GM10266 (cell line): ENCODE results near the gene NMT2.

Experiments
- DNase-seq: peaks from one replicate; pipeline ENCODE4 v3.0.0; 2012; ENCODE audit errors: extremely low spot score
- TF ChIP-seq, protein P1 (sequence below): IDR thresholded peaks from 2 replicates; pipeline ENCODE4 v1.5.1; 2012; ENCODE audit warnings: mild to moderate bottlenecking, low read depth; ENCODE audit not compliant: control insufficient read depth, insufficient read depth; ENCODE audit errors: missing control alignments

Gene NMT2

GRCh38 chr10:15152556-15152955, 15.9 kb downstream of the NMT2 start:
- no peak for DNase-seq
- TF ChIP-seq, protein P1, sequence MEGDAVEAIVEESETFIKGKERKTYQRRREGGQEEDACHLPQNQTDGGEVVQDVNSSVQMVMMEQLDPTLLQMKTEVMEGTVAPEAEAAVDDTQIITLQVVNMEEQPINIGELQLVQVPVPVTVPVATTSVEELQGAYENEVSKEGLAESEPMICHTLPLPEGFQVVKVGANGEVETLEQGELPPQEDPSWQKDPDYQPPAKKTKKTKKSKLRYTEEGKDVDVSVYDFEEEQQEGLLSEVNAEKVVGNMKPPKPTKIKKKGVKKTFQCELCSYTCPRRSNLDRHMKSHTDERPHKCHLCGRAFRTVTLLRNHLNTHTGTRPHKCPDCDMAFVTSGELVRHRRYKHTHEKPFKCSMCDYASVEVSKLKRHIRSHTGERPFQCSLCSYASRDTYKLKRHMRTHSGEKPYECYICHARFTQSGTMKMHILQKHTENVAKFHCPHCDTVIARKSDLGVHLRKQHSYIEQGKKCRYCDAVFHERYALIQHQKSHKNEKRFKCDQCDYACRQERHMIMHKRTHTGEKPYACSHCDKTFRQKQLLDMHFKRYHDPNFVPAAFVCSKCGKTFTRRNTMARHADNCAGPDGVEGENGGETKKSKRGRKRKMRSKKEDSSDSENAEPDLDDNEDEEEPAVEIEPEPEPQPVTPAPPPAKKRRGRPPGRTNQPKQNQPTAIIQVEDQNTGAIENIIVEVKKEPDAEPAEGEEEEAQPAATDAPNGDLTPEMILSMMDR = no peak

DNA sequence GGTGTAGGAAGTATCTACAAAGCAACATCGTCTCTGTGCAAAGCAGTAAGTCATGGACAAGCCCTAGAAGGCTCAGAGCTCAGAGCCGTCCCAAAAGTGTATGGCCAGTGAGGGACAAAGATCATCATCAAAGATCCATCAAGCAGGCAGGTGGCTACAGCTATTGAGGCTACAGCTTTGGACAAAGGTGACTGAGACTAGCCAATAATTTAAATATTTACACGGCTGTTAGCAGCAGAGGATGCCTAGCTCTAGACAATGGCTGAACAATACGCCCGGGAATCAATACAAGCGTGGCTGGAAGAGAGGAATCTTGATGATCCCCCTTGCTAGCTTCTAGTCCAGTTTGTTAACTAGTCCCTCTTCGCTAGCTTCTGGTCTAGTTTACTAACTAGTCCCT, 17.9 kb downstream of the NMT2 start:
- no peak for DNase-seq
- TF ChIP-seq, protein P1 = no peak

GRCh38 chr10:15149042-15149771, 19.3 kb downstream of the NMT2 start:
- DNase-seq = no peak
- TF ChIP-seq, protein P1 = no peak

- TF ChIP-seq, protein P1 = no peak
Observed at GRCh38 chr10:15147594-15148392, 20.7 kb downstream of the NMT2 start.

GRCh38 chr10:15146366-15146765, 22.1 kb downstream of the NMT2 start:
- DNase-seq = no peak

More at GRCh38 chr10:15147594-15148392, 20.7 kb downstream of the NMT2 start:
- DNase-seq = no peak

GRCh38 chr10:15144788-15145187, 23.7 kb downstream of the NMT2 start:
- TF ChIP-seq, protein P1 = no peak
- no peak for DNase-seq

More at GRCh38 chr10:15146366-15146765, 22.1 kb downstream of the NMT2 start:
- TF ChIP-seq, protein P1 = no peak
